Stimulated activated CD8-positive, alpha-beta memory T cell treated with anti-CD3 and anti-CD28 coated beads, Interleukin-15, amount 100 ng/mL, for 1 hour (primary cell): ENCODE measurements around the gene ADCY5.

Experiments
- DNase-seq: peaks from one replicate; pipeline ENCODE4 v3.0.0-alpha.2; 2020; ENCODE audit warnings: low read depth

ADCY5 gene

DNA sequence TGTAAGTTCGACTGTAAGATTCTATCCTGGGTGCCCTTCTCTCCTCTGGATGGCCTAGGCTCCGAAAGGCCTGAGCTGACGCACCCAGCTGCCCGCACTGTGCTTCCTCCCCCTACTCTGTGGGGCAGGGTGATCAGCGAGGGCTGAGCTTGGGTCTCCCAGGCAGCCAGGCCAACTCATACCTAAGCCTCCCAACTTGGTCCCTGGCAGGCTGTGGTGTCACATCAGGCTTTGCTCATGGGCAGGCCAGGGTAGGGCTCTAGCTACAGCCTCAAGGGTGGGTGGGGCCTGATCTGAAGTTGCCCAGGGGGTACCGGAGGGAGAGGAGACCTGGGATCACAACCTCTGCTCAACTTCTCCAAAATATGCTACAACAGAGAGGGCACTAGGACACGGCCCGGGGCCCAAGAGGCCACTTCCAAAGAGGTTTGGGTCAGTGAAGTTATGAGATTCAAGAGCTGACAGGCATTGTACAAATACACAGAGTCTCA is 123.1 kb downstream of the ADCY5 start:
- no peak for DNase-seq

DNA sequence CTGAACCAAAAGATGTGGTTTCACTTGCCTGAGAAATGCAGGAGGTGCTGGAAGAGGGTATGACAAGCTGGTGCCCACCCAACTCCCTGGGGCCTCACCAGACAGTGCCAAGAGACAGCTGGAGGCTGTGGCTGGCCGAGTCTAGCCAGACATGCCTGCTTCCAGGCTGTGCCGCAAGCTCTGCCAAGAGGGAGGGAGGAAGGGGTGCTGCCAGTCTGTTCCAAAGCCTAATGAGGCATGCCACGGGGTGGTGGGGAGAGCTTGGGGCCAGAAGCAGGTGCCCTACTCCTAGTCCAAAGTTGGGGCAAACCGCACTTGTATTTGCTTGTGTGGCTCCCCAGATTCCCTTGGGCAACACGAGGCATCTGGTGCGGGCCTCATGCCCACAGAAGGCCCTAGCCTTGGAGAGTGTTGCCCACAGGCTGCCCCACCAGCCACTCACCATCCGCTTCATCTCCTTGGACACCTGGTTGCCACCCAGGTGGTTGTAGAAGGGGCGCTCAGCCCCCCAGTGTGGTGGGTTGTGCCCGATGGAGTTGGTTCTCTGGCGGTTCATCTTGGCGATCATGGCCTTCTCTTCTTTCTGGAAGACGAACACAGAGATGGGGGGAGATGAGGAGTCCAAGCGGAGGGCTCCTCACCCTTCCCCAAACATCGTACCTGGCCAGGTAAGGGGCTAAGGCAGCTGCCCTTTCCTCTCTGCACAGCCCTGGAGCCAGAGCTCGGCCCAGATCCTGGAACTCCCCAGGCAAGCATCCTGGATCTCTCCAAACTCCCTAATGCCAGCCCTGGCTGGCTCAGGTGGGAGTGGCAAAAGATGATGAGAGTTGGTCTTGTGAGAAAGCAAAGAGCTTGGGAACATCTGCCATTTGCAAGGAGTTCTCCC is 123.8 kb downstream of the ADCY5 start:
- DNase-seq: no peak

DNA sequence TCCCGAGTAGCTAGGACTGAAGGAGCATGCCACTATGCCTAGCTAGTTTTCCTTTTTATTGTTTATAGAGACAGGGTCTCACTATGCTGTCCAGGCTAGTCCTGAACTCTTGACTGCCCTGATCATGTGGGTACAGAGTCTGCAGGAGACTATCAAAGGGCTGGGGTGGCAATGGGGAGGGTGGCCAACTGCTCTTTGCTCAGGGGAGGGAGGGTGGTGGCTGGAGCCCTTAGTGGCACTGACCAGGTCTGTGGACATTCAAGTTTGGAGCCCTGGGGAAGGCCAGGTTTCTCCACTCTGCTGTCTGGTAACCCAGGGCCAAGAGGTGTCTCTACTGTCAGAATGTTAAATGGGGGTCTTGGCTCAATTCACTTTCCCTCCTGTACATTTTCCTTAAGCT is 125.1 kb downstream of the ADCY5 start:
- DNase-seq: no peak

DNA sequence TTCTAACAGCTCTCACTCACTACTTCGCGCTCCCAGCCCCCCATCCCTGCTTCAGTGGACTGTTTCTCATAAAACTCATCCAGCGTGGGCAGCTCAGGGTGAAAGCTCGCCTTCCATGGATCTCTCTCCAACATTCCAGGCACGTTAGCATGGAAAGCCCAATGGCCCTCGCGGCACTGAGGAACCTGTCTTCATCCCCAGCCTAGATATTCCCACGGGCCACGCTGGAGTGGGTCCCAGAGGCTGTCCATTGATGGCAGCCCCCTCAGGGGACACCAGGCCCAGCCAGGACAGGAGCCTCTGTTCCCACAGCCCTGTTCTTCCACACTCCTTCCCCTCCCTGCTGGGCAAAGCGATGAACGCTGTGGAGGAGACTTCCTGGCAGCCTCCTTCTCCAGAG is 126.0 kb downstream of the ADCY5 start:
- DNase-seq: no peak

DNA sequence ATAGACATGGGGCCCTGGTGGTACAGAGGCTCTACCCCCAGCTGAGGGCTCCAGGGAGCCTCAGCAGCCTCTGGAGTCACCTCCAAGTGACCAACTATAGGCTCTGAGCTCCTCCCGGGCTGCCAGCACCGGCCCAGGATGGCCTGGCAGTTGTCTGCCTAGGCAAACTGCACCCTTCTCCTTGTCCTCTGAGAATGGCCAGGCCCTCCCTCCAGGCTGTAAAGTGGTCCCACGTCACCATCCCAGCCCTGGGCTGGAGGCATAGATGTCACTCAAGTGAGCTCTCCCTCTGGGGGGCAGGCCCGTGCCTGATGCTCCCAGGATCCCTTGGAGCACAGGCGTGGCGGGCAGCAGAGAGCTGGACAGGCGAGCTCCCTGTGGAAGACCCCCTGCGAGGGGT is 127.1 kb downstream of the ADCY5 start:
- no peak for DNase-seq

DNA sequence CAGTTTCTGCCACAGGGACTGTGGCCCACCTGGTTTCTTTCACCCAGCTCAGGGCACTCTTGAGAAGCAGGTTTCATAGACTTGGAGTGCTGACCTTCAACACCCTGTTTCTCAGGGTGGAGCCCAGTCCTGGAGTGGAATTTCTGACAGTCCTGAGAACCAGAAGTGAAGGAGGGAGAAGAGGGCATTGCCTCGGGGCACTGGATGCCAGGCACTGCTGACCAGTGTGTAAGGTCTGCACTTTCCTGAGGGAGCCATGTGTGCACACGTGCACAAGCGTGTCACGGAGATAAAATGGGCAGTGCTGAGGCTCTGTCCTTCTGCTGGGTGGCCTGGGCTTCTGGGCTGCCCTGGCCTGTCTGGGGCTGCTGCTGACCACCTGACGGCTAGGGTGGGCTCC is 128.7 kb downstream of the ADCY5 start:
- no peak for DNase-seq

DNA sequence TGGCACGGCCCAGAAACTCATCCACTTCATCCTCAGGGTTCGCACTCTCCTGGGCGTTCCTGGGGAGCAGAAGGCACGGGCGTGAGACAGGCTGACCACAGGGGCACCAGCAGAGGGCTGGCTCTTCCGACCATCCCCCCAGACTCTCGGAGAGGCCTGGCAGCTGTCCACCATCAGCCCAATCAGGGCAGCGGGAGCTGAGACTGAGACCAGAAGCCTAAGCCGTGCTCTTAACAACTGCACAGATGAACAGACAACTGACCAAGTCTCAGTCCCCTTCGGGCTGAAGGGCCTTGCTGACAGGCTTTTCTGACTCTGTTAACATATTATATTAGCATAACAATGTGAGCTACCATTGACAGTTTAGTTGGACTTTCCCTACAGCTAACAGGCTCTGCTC is 129.1 kb downstream of the ADCY5 start:
- DNase-seq: no peak

DNA sequence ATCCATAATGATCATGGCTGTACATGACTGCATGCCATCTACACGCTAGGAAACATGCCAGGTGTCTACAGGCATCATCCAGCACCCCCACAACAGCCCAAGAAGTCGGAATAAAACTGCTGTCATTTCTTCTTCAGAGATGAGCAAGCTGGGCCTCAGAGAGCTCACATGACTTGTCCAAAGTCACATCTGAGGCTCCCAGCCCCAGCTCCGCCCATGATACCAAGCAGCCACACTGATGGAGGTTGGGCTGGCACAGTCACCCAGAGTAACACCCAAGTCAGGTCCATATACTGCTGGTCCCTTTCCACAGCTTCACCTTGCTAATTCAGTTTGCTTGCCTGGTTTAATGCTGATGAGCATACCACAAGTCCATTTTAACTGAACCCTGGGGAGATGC is 130.5 kb downstream of the ADCY5 start:
- DNase-seq: no peak

DNA sequence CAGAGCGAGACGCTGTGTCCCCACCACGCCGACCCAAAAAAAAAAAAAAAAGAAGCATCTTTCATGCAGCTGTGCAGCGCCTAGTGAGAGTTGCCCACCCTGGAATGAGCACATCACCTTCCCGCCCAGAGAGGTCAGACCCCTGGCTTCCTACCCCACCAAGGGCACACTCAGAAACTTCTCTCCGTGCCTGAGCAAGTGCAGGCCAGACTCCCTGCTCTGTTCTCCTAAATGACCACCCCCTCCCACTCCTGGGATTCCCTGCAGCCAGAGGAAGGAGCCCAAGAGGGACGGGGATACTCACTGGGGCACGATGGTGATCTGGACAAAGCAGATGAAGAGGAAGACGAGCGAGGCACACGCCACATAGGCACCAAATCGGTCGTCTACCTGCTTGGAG is 131.2 kb downstream of the ADCY5 start:
- DNase-seq: no peak

DNA sequence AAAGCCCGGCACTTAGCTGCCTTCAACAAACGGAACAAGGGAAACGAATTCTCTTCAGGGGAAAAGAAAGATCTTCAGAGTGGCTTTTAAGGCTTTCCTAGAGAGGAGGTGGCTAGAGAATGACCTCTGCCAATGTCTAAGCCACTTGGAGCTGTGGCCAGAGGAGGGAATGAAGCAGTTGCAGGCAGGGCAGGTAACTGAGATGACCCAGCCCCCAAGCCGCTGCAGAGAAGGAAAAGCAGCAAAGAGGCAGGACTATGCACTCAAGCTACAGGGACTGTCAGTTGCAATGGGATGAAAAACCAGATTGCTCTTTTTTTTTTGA is 133.7 kb downstream of the ADCY5 start:
- DNase-seq: no peak

DNA sequence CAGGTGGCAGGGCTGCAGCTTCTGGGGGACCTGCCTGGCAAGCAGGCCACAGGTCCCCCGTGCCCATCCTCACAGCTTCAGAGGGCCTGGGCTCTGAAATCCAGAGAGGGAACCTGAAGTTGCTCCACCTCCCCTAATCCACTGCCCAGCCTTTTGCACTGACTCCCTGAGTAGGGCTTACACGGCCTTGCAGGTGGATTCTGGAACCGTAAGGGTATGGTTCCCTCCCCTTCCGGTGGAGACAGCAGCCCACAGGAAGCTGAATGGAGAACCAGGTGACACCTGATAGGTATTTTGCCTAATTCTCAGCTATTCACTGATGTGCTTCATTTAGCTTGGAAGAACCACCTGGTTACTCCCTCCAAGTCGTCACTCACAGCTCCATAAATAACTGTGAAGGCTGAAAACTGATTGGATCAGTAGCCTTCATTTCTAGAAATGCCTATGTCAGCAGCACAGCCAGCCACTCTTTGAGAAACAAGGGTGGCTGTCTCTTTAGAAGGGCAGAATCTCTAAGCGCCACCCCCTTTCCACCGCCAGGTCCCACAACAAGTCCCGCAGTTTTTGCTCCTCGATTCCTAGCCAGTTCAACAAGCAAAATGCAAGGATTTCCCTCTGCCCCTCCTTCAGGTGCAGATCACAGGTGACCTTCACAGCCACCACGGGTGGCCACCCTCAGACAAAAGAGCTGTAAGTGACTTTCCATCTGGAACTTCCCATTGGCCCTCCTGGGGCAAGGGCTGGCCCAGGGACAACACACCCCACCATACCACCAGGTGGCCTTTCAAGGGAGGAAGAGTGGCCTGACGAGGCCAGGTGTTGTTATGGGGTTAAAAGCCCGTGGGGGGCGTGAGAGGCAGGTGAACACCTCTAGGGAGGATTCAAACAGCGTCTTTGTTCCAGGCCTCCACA is 134.3 kb downstream of the ADCY5 start:
- DNase-seq: no peak

DNA sequence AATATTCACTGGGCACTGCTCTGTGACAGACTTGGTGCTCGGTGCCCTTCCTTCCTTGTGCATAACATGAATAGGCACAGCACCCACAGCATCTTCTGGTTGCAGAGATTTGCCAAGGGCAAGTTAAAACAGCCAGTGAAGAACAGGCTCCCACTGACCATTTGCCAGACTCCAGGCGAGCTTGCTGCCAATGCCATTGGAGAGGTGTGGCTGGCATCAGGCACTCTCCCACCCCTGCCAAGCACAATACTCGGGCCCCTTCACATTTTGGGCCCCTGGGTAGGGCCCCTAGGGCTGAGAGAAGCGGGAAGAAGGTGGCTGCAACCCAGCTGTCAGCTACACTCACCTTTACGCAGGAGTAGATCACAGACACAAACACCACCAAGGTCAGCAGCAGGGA is 135.0 kb downstream of the ADCY5 start:
- no peak for DNase-seq

DNA sequence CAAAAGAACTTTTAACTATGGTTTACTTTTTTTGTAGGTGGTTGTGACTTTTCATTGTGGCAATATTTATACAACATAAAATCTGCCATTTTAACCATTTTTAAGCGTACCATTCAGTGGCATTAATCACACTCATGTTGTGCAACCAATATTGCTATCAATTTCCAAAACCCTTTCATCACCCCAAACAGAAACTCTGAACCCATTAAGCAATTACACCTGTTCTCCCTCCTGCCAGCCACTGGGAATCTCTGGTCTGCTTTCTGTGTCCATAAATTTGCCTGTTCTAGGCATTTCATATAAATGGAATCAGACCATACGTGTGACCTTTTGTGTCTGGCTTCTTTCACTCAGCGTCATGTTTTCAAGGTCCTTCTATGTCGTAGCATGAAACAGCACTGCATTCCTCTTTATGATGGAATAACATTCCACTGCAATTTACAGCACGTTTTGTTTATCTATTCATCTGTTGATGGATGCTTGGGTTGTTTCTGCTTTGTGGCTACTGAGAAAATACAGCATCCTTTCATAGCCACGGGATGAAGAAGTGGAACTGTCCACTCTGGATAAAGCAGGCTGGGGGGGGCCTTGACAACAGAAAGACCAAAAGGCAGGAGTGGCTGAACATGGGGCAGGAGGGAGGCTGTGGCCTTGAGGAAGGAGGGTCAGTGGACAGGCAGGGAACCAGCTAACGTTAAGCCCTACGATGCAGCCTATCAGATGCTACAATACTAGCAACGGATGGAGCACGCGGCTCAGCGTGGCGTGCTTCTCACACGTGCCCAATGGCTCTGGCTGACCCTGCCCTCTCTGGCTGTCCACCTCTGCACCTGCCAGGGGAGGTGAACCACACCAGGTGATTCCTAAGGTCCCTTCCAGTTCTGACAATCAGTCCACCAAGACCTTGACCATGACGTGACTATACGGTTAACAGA is 136.3 kb downstream of the ADCY5 start:
- DNase-seq: no peak

DNA sequence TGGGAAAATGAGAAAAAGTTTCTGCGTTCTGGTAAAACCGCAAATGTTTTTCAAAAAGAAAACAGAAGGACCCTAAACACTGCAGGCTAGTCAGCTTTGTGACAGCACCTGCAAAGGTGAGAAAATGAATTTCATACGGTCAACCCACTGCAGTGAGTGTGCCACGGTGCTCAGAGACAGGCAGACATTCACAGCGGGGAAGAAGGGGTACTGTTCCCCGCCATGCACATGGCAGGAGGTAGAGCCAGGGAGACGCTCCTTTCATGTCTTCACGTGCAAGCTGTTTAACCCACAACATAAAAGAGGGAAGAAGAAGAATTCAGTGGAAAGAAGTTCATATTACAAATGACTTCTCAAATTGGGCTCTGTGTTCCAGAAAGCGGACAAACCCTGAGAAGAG is 137.7 kb downstream of the ADCY5 start:
- no peak for DNase-seq

DNA sequence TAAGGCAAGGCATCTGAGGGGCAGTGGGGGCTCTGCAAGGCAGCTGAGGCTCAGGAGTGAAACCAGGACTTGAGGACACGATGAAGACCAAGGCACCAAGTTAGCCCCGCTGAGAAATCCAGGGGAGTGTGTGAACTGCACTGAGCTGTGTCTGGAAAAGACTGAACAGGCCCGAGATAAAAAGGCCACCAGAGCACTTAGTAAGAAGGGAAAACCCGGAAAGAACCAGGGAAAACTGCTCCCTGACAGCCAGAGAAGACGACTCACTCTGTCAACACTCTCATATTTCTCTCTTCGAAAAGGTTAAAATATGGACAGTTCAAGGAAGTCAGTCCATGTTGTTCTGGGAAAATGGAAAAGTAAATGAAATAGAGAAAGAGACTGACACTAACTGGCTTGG is 138.1 kb downstream of the ADCY5 start:
- no peak for DNase-seq

DNA sequence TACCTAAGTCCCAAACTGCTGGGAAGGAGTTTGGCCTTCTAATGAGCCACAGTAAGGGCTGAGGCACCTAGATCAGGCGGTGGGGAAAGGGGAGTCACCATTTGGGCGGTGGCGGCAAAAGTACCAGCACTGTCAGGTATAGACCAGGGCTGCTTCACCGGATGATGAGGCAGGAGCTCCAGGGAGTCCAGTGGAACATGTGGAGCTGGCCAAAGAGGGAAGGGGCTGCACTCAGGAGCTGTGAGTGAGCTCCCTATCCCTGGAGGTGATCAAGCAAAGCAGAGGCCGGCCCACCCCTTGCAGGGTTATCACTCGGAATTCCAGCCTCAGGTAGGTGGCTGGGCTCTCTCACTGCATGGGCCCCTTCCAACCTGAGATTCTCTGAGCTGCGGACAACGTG is 138.7 kb downstream of the ADCY5 start:
- no peak for DNase-seq

DNA sequence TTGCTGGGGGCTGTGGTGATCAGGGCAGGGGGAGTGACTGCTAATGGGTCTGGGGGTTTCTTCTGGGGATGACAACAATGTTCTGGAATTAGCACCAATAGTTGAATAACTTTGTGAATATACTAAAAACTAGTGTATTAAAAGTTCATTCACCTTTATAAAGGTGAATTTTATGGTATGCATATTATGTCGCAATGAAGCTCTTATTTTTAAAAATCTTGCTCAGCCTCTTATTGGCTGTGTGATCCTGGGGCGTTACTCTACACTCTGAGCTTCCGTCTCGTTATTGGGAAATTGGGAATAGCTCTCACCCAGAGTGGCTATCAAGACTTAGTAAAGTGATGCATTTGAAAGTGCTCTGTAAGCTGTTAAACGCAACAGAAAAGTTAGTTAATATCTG is 141.8 kb downstream of the ADCY5 start:
- DNase-seq: no peak

DNA sequence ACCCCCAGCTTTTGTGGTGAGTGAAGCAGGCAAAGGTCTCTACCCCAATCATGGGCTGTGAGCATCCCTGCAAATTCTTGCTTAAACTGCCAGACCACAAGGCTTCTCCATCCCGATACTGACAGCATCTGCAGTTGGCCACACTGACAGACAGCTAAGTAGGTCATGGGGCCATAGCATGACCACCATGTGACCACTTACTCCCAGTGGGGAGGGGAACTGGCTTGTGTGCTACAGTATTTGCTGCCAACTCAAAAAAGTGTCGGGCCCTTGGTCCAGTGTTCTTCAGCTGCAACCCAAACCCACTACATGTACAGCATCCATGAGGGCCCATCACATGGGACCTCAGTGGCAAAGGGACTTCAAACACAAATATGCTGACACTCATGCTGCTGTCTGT is 143.7 kb downstream of the ADCY5 start:
- DNase-seq: no peak

DNA sequence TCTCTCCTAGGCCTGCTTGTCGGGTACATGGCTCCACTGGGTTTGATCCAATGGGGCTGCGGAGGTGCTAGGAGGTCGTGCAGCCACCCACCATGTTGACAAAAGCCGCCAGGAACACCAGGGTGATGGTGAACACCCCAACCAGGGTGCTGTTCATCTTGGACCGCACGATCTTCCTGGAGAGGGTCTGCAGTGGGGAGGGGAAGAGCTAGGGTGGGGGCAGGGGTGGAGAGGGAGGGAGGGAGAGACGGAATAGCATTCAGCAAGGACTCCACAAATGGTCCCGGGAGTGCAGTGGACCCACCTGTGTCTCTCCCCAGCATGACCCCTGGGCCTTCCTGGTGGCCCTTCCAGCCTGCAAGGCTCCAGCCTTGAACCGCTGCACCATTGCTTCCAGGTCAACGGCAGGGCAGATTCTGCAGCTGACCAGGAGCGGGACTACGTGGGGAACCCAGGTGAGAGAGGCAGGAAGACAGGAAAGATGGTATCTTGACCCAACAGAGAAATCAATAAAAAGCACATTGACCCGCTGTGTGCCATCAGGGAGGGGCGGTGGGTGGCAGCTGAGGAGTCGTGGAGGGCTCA is 144.8 kb downstream of the ADCY5 start:
- no peak for DNase-seq

DNA sequence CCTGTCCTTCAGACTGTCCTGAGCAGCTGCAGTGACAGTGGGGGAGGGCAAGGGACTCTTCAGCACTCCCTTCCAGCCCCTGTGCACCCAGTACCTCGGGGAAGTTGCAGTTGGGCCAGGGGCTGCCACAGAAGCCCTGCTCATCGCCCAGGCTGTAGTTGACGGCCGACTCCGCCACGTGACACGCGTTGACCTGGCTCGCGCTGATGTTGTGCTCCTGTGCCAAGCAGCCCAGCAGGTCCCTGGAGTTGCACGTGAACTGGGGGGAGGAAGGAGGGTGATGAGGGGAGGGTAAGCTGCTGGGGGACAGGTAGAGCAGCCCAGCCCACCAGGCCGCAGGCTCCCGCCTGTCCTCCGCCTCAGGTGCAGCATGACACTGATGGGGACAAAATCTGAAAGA is 145.9 kb downstream of the ADCY5 start:
- DNase-seq: no peak

DNA sequence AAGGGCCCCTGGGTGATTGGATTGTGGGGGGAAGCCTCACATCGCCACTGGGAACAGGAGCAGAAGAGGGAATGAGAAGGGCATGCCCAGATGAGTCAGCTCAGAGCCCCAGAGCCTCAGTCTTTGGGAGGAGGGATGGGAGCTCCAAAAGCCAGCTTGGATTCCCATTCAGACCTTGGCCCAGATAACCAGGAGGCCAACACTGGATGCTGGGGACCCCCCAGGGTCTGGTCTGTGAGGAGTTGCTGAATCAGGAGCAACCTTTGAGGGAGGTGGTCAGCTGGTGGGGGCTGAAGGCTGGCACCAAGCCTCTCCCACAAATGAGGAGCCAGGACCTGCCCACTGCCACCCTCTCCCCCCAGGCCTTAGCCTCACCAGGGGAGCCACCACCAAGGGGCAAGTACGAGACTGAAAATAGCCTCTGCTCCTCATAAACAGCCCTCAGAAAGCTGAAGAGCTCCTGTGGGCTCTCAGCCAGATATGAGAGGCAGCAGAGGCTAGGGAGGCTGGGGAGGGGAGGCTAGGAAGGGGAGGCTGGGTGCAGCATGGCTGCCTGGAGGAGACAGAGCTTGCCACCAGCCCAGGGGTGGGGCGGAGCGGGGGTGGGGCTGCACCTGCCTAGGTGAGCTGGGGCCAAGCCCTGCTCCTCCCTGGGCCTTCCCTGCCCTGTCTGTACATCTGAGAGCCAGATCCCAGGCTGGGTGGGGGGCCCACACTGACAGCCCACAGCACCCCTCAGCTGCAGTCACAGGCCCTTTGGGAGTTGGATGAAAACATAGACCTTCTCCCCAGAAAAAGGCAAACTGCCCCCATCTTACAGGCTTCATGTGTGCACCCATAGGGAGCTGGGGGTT is 147.3 kb downstream of the ADCY5 start:
- no peak for DNase-seq
